Esophagus (tissue), 2 donors: Measurements from ENCODE around the gene ZNF771. TPM values are rescaled to one million over a fixed set of nuclear protein-coding genes. Genes with fewer than 3 reads are reported as not detected.

Experiments
- H3K27ac ChIP-seq, 2 donors: one replicate each; pipeline ENCODE4 v1.5.1; 2013; ENCODE audit warnings: low read depth in 2 of 2, mild to moderate bottlenecking in 2 of 2, inconsistent platforms in 1 of 2, low read length in 1 of 2, moderate library complexity in 1 of 2
- H3K27me3 ChIP-seq, 2 donors: one replicate each; pipeline ENCODE4 v1.6.1; 2013; ENCODE audit warnings: low read length in 2 of 2, control low read depth in 1 of 2, mild to moderate bottlenecking in 1 of 2; ENCODE audit not compliant: insufficient read depth in 2 of 2, control insufficient read depth in 1 of 2
- H3K36me3 ChIP-seq, 2 donors: one replicate each; pipeline ENCODE4 v1.6.1; 2013; ENCODE audit warnings: low read length in 1 of 2; ENCODE audit not compliant: control insufficient read depth in 2 of 2, insufficient read depth in 2 of 2
- H3K4me1 ChIP-seq, 2 donors: one replicate each; pipeline ENCODE4 v1.6.1; 2013; ENCODE audit warnings: low read length in 1 of 2; ENCODE audit not compliant: control insufficient read depth in 2 of 2, insufficient read depth in 2 of 2
- H3K4me3 ChIP-seq, 2 donors: one replicate each; pipeline ENCODE4 v1.5.1; 2013; ENCODE audit warnings: low read length in 2 of 2, mild to moderate bottlenecking in 2 of 2, low read depth in 1 of 2, moderate library complexity in 1 of 2
- H3K9me3 ChIP-seq, 2 donors: one replicate each; pipeline ENCODE4 v1.6.1; 2013; ENCODE audit warnings: mild to moderate bottlenecking in 2 of 2, low read depth in 1 of 2, low read length in 1 of 2, moderate library complexity in 1 of 2; ENCODE audit not compliant: control insufficient read depth in 2 of 2, insufficient read depth in 1 of 2
- WGBS, 2 donors: extraction: QIAGEN DNeasy Blood & Tissue Kit; methylation state at CpG; one replicate each; pipeline ENCODE4 v1.1.7; 2013; 5-methylcytosine and 5-hydroxymethylcytosine counted together
- polyA plus RNA-seq, 2 donors: library from polyadenylated mRNA; stranded (reverse); fragments of 200-250 nt; gene quantifications; one replicate each; pipeline ENCODE4 v1.2.3, GENCODE V29; 2013
- donor health status: healthy with polysubstance abuse.
- donor health status: Bipolar disorder and iron deficiency.

ZNF771 gene
- polyA plus RNA-seq, 2 donors: 2.2 to 4.7 TPM

DNA sequence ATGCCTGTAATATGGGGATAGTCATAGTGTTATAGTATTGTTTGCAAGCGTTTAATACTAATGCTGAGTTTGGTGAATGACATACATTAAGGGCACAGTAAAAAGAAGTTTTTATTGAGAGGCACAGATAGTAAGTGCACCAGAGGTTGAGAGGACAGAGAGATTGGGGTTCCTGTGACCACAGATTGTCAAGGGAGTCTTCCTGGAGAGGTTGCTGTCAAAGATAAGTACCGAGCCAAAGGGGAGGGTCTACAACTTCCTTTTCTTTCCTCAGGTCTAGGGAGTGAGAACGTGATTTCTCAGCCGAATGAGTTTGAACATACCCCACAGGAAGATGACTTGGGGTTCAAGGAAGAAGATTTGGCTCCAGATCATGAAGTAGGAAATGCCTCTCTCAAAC is 10.3 kb upstream of the ZNF771 start:
- 71 to 74% methylated on average over 4 of the region's 4 CpGs for WGBS, 2 donors
- no peak overlapping the region for H3K4me3 ChIP-seq

DNA sequence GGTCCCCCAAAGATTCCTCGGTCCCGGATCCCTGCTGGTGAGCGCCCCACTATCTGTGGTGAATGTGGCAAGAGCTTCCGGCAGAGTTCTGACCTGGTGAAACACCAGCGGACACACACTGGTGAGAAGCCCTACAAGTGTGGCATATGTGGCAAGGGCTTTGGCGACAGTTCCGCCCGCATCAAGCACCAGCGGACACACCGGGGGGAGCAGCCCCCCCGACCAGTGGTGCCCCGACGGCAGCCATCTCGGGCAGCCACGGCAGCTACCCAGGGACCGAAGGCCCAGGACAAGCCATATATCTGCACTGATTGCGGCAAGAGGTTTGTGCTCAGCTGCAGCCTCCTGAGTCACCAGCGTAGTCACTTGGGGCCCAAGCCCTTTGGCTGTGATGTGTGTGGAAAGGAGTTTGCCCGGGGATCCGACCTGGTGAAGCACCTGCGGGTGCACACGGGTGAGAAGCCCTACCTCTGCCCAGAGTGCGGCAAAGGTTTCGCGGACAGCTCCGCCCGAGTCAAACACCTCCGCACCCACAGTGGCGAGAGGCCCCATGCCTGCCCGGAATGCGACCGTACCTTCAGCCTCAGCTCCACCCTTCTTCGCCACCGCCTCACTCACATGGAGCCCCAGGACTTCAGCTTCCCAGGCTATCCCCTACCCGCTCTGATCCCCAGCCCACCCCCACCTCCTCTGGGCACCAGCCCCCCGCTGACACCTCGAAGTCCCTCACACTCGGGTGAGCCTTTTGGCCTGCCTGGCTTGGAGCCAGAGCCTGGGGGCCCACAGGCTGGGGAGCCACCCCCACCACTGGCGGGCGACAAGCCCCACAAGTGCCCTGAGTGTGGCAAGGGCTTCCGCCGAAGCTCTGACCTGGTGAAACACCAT is 9.4 kb upstream of the ZNF771 start:
- Histone ChIP-seq H3K4me1 (peaks cover 0 to 6% of the 10 kb centered on the region in 2 donors), H3K36me3 (peaks cover 0 to 14% of the 10 kb centered on the region in 2 donors), H3K4me3 (no peak overlapping the region), H3K27me3 (no peaks in the 10 kb centered on the region), H3K9me3 (no peaks in the 10 kb centered on the region), H3K27ac (no peak overlapping the region)
- 90 to 91% methylated on average over 42 of the region's 42 CpGs for WGBS, 2 donors

More for the DNA sequence above, 10.3 kb upstream of the ZNF771 start:
- Histone ChIP-seq H3K4me1 (peaks cover 0 to 6% of the 10 kb centered on the region in 2 donors), H3K27me3 (no peaks in the 10 kb centered on the region), H3K27ac (no peak overlapping the region), H3K9me3 (no peaks in the 10 kb centered on the region), H3K36me3 (peaks cover 0 to 14% of the 10 kb centered on the region in 2 donors)

DNA sequence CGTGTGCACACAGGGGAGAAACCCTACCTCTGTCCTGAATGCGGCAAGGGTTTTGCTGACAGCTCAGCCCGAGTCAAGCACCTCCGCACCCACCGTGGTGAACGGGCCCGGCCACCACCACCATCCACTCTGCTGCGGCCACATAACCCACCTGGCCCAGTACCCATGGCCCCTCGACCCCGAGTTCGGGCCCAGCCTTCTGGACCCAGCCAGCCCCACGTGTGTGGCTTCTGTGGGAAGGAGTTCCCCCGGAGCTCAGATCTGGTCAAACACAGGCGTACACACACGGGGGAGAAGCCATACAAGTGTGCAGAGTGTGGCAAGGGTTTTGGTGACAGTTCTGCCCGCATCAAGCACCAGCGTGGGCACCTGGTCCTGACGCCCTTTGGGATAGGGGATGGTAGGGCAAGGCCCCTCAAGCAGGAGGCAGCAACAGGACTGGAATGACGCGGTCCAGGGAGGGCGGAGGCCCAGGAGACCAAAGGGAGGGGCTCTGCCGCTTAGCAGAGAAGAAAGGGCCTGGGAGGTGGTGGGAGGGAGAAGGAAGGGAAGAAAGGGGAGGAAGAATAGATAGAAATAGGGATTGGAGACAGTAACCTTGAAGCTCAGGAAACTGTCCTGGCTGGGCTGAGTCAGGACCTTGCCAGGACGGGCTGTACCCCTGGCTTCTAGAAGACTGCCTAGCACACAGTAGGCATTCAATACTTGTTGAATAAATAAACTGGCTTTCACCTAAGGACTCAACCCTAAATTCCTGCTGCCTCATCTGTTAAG is 8.6 kb upstream of the ZNF771 start:
- Histone ChIP-seq H3K36me3 (peaks cover 0 to 14% of the 10 kb centered on the region in 2 donors), H3K27ac (no peak overlapping the region), H3K4me3 (no peak overlapping the region), H3K27me3 (no peaks in the 10 kb centered on the region), H3K9me3 (no peaks in the 10 kb centered on the region), H3K4me1 (peaks cover 0 to 6% of the 10 kb centered on the region in 2 donors)
- 77 to 85% methylated on average over 23 of the region's 23 CpGs for WGBS, 2 donors

DNA sequence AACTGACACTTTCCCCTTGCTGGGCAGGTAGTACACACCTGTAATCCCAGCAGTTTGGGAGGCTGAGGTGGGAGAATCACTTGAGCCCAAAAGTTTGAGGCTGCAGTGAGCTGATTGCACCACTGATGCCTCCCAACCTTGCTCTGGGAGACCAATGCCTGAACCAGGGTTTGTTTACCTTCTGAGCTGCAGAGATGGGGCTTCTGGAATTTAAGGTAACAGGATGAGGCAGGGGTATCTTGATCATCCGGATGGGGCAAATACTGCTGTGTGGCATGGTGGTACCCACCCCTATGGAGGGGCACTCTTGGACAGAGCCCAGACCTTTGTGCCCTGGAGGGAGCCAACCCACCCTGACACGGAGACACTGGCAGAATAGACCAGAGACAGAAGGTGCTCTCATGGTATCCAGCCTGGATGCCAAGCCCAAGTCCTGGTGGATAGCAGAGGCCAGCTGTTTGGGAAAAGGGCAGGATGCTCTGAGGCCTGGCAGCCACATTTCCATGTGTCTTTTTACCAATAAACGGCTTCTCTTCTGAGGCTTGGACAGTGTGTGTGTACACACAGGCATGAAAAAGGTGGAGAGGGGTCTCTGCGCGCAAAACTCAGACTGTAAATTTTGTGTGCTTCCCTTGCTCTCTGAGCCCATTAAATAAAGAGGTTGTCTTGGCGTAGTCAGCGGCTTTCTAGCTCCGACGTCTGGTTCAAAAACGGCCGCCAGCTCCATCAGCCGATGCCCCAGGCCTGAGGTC is 7.8 kb upstream of the ZNF771 start:
- H3K4me3 ChIP-seq: peak overlapping the region; percentile 44 to 76

DNA sequence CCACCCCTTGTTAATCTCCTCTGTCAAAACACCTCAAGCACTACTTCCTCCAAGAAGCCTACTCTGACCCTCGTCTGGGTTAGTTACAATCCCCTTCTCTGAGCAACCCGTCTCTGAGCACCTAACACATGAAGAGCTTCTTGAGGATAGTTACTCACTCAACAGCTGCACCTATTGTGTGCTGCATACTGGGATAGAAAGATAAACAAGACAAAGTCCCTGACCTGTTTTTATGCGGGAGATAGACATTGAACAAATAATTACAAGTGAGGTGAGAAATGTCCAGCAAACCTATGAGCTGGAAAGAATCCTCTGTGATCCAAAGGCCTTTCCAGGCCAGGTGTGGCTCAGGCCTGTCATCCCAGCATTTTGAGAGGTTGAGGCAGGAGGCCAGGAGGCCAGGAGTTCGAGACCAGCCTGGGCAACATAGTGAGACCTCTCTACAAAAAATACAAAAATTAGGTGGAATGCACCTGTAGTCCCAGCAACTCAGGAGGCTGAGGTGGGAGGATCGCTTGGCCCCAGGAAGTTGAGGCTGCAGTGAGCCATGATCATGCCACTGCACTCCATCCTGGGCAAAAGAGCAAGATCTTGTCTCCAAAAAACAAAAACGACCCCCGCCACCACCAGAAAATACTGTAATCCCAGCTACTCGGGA is 5.5 kb upstream of the ZNF771 start:
- no peak overlapping the region for H3K27ac ChIP-seq
- H3K4me3 ChIP-seq: no peak overlapping the region
- 75 to 78% methylated on average over 8 of the region's 8 CpGs for WGBS, 2 donors
- peaks cover 0 to 2% of the 10 kb centered on the region in 2 donors for H3K4me1 ChIP-seq
- peaks cover 0 to 14% of the 10 kb centered on the region in 2 donors for H3K36me3 ChIP-seq
- no peaks in the 10 kb centered on the region for H3K27me3 ChIP-seq
- no peaks in the 10 kb centered on the region for H3K9me3 ChIP-seq

More for the DNA sequence above, 7.8 kb upstream of the ZNF771 start:
- H3K27ac ChIP-seq: peak overlapping the region; percentile 75 to 82
- H3K27me3 ChIP-seq: no peaks in the 10 kb centered on the region
- no peaks in the 10 kb centered on the region for H3K9me3 ChIP-seq
- peaks cover 0 to 14% of the 10 kb centered on the region in 2 donors for H3K36me3 ChIP-seq
- 12 to 20% methylated on average over 12 of the region's 12 CpGs for WGBS, 2 donors
- H3K4me1 ChIP-seq: peaks cover 0 to 6% of the 10 kb centered on the region in 2 donors

DNA sequence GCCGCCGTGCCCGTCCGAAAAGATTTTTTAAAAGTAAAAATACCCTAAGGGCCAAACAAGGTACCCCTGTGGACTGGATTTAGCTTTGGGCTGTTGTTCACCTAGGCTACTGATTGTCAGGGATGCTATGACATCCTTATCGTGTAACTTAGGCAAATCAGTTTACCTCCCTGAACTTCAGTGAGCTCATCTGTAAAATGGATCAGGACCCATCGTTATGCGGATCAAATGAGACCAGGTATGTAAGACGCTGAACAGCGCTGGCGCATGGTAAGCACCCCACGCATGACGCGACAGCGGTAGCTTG is 658 bp upstream of the ZNF771 start:
- Histone ChIP-seq H3K4me1 (peaks cover 2 to 3% of the 10 kb centered on the region in 2 donors), H3K9me3 (no peaks in the 10 kb centered on the region), H3K27ac (peak overlapping the region; percentile 89 to 90), H3K4me3 (peak overlapping the region; percentile 57 to 68), H3K27me3 (no peaks in the 10 kb centered on the region), H3K36me3 (peaks cover 0 to 6% of the 10 kb centered on the region in 2 donors)
- 7 to 11% methylated on average over 14 of the region's 14 CpGs for WGBS, 2 donors

DNA sequence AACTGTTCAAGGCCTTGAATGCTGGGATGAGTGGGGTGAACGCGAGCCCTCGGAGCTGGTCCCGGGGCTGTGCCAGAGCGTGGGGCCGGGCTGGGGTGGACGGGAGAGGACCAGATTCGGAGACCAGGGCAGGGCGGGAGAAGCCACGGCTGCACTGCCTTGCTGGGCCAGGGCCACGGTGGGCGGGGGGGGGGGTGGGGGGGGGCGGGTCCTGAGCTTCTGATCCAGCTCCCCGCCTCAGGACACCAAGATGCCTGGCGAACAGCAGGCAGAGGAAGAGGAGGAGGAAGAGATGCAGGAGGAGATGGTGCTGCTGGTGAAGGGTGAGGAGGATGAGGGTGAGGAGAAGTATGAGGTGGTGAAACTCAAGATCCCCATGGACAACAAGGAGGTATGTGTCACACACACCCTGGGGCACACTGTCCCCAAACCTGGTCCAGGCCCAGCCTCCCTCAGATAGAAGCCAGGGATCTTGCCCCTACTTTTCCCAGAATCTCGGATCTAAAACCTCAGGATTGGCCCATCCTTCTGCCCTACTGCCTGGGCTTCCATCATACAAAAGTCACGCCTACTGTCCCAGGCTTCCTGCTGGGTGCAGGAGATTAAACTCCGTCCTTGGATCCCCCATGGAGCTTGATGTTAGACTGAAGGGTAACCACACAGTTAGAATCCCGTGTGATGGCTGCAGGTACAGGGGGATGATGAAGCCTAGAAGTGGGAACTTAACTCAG is 563 bp downstream of the ZNF771 start:
- Histone ChIP-seq H3K4me1 (peaks cover 2 to 3% of the 10 kb centered on the region in 2 donors), H3K27me3 (no peaks in the 10 kb centered on the region), H3K36me3 (peaks cover 0 to 6% of the 10 kb centered on the region in 2 donors), H3K9me3 (no peaks in the 10 kb centered on the region), H3K27ac (peak overlapping the region; percentile 89 to 90), H3K4me3 (peak overlapping the region; percentile 57 to 68)
- WGBS, 2 donors: 8 to 29% methylated on average over 6 to 17 of the region's 19 CpGs

DNA sequence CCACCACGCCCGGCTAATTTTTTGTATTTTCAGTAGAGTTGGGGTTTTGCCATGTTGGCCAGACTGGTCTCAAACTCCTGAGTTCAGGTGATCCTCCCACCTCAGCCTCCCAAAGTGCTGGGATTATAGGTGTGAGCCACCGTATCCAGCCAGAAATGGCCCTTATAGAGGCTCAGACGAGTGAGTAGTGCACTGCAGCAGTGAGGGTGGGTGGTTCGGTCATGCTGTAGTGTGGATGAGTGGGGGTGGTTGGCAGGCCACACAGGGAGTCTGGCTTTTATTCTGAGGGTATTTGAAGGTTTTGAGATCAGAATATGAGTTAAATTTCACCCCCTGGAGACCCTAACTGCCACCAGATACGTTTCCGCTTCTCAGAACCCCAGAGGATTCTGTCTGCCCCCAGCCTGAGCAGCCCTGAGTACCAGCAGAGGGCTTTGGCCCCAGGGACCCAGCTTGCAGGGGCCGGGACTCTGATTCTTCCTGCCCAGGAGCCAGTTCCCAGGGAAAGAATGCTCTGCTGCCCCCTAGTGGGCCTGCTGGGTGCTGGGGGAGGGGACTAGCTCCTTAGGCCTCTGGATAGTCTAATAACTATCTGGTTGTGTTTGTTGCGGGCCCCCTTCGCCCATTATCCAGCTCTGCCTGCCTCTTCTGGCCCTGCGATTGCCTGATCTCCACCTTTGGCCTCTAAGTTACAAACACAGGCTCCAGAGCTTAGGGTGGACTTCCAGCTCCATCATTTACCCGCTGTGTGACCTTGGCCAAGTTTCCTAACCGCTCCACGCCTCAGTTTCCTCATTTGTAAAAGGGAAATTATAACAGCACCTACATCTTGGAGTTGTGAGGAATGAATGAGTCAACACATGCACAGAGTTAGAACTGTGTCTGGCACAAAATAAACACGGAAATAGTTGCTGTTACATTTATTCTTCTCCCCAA is 2.0 kb downstream of the ZNF771 start:
- no peaks in the 10 kb centered on the region for H3K27me3 ChIP-seq
- peaks cover 0 to 7% of the 10 kb centered on the region in 2 donors for H3K36me3 ChIP-seq
- 39 to 41% methylated on average over 15 of the region's 15 CpGs for WGBS, 2 donors
- H3K4me3 ChIP-seq: no peak overlapping the region
- no peaks in the 10 kb centered on the region for H3K9me3 ChIP-seq
- H3K27ac ChIP-seq: peak overlapping the region; percentile 8 to 33
- peaks cover 2 to 3% of the 10 kb centered on the region in 2 donors for H3K4me1 ChIP-seq
